Skeletal muscle cell (primary cell): ENCODE data around the gene CLEC1A.
A peak's percentile ranks its signal among the peaks of the same experiment; 100 is the strongest.
"Not testable (repeated sequence)": the region's sequence is repeated elsewhere in the genome, so short reads cannot be mapped to it uniquely, and the experiment has no call there.

ENCODE experiments used
- DNase-seq: peaks from one replicate; pipeline ENCODE4 v3.0.0-alpha.2; 2010; ENCODE audit warnings: low read depth
- H3K4me3 ChIP-seq: 2 replicates; pipeline ENCODE4 v1.5.1; 2011; ENCODE audit warnings: low read depth, mild to moderate bottlenecking, control low read depth, low read length, moderate library complexity

The CLEC1A gene

GRCh38 chr12:10067264-10067663 is 31.5 kb downstream of the CLEC1A start:
- no peak overlapping the region for H3K4me3 ChIP-seq
- no peak for DNase-seq

DNA sequence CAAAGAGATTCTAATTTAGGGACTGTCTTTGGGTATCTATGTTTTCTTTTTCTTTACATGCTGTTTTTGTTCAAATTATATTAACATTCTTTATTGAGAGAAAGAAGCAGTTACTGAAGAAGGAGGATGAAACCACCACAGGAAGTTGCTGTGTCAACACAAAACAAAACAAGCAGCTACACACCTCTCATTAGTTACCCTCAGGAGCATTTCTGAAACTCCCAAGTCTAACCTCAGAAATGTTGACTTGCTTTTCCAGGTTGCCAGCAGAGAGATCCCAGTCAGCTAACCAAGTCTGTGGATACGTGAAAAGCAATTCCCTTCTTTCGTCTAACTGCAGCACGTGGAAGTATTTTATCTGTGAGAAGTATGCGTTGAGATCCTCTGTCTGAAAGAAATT is 33.5 kb downstream of the CLEC1A start:
- DNase-seq, result no peak
- no peak overlapping the region for H3K4me3 ChIP-seq

DNA sequence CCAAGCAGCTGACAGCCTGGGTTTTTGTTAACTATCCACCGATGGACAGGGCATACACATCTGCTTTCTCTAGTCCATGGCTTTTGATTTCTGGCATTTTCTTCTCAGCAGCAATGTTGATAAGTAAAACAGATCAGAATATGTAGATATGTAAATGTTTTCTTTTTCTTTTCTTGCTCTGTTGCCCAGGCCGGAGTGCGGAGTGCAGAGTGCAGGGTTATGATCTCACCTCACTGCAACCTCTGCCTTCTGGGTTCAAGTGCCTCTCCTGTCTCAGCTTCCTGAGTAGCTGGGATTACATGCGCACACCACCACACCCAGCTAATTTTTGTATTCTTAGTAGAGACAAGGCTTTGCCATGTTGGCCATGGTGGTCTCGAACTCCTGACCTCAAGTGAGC is 40.4 kb downstream of the CLEC1A start:
- H3K4me3 ChIP-seq, result no peak overlapping the region
- no peak for DNase-seq

- H3K4me3 ChIP-seq, result no peak overlapping the region
- no peak for DNase-seq
Observed at GRCh38 chr12:10052193-10052913, 46.4 kb downstream of the CLEC1A start.

GRCh38 chr12:10048526-10048925 is 50.3 kb downstream of the CLEC1A start:
- DNase-seq, result no peak
- no peak overlapping the region for H3K4me3 ChIP-seq

DNA sequence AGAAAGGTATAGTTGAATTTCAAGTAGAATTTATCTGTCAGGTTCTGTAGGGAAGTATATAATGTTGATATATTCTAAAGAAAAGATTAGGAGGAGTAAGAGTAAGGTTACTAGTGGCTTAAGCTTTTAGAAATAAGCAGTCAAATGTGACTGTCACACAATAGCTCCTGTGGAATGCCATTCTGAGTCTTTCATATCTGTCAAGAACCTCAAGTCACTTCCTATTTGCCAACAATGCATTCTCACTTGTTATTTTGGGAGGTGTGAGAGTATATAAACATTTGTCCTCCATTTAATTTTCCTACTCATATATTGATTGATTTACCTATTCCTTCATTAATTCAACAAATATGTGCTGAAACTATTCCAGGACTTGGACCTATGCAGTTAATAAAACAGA is 56.6 kb downstream of the CLEC1A start:
- no peak overlapping the region for H3K4me3 ChIP-seq
- DNase-seq, result no peak

DNA sequence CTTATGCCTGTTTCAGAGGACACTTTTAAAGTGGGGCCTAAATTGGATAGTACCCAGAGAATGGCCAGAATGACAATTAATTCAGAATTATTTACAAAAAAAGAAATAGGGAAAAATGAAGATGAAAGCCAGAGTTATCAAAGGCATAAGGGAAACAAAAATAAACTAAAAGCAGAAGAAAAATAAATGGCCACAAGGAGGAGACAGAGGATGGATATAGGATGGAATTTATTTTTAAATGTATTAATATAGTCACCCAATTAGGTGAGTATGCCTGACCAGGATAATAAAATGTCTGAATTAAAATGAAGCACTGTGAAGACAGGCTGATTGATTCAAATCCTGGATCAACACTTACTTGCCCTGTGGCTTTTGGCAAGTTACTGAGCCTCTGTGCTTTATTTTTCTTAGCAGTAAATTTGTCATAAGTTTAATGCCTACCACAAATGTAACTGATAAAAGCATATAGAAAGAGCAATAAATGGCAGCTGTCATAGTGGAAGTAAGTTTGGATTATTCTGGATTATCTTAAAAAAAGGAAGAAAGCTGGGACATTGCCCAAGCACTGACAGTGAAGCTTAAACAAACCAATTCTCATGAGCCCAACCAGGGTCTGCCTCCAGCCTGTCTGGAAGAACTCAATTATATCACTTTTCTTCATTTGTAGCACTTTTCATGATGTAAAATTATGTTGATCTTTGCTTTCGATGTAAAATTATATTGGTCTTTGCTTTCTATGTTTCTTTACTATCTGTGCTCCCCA is 64.8 kb downstream of the CLEC1A start:
- no peak for DNase-seq
- H3K4me3 ChIP-seq, result no peak overlapping the region

DNA sequence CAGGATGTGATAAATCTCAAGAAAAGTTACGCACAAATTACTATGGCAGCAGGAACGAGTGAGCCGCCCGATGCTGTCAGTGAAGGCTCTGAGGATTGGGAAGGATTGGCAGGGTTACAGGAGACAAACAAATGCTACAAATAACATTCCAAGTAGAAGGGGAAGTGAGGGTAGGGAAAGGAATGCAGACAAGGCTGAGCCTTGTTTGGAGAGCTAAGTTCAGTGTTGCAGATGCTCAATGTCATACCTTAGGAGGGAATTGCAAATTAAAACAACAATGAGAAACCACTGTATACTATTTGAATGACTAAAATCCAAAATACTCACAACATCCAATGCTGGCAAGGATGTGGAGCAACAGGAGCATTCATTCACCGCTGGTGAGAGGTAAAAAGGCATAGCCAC is 67.0 kb downstream of the CLEC1A start:
- no peak overlapping the region for H3K4me3 ChIP-seq
- peak; percentile 45 for DNase-seq

GRCh38 chr12:10031321-10031720 is 67.5 kb downstream of the CLEC1A start:
- H3K4me3 ChIP-seq, result no peak overlapping the region
- DNase-seq, result no peak

- DNase-seq, result no peak
- no peak within 1 kb of the TSS for H3K4me3 ChIP-seq
Observed at GRCh38 chr12:10030446-10030845, 68.3 kb downstream of the CLEC1A start, which contains the start of gene CLEC9A. TSS of gene CLEC9A (plus strand) at chr12:10030682. CDS start at chr12:10052688, 22,006 bp downstream.

DNA sequence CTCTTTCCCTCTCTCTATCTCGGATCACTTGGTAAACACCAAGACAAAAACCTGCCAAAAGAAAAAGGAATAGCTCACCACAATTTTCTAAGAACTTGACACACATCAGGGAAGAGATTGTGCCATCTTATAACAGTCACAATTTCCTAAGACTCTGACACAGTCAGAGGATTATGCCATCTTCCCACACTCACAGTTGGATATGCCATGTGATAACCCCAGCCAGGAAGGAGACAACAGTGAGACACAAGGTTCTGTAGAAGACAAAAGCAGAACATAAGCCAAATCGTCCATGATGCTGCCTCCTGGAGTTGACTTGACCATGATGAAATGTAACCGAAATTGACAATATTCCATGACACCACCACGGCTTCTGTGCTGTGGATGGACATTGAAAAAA is 71.1 kb downstream of the CLEC1A start:
- DNase-seq, result peak; percentile 4
- H3K4me3 ChIP-seq, result no peak overlapping the region

- H3K4me3 ChIP-seq, result no peak overlapping the region
- no peak for DNase-seq
Observed at GRCh38 chr12:10027311-10027710, 71.5 kb downstream of the CLEC1A start.

DNA sequence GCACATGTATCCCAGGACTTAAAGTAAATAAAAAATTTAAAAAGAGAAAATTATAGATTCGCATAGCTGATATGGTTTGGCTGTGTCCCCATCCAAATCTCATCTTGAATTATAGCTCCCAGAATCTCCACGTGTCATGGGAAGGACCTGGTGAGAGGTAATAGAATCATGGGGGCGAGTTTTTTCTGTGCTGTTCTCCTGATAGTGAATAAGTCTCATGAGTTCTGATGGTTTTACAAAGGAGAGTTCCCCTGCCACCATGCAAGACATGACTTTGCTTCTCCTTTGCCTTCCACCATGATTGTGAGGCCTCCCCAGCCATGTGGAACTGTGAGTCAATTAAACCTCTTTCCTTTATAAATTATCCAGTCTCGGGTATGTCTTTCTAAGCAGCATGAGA is 72.1 kb downstream of the CLEC1A start:
- H3K4me3 ChIP-seq, DNase-seq: not testable (repeated sequence)

DNA sequence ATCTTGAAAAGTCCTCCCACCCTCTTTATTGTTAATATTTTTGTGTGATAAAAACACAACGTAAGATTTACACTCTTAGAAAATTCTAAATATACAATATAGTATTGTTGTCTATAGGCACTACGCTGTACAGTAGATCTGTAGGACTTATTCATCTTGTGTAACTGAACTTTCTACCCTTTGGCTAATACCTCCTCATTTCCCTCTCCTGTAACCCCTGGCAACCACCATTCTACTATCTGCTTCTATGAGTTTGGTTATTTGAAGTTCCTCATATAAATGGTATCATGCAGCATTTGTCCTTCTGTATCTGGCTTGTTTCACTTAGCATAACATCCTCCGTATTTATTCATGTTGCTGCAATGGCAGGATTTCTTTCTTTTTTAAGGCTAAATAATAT is 73.5 kb downstream of the CLEC1A start:
- DNase-seq, result no peak
- H3K4me3 ChIP-seq, result no peak overlapping the region

- no peak overlapping the region for H3K4me3 ChIP-seq
- no peak for DNase-seq
Observed at GRCh38 chr12:10021342-10021741, 77.4 kb downstream of the CLEC1A start.
